GM06990 (cell line): Measurements from ENCODE around the gene VSIG10.

Experiments
- DNase-seq: peaks from one replicate; pipeline ENCODE4 v3.0.0-alpha.2; 2011; ENCODE audit not compliant: insufficient read length; ENCODE audit errors: extremely low read depth
- H3K27me3 ChIP-seq: replicated peaks from 2 replicates; pipeline ENCODE4 v1.6.0; 2011; ENCODE audit warnings: low read length; ENCODE audit not compliant: control insufficient read depth, insufficient read depth
- H3K36me3 ChIP-seq: 2 replicates; pipeline ENCODE4 v1.5.1; 2011; ENCODE audit warnings: low read length; ENCODE audit not compliant: control insufficient read depth, insufficient read depth
- H3K4me3 ChIP-seq: replicated peaks from 2 replicates; pipeline ENCODE4 v1.5.1; 2011; ENCODE audit warnings: low read depth, mild to moderate bottlenecking, control low read depth, low read length
- TF ChIP-seq, protein P1 (sequence below): IDR thresholded peaks from 2 replicates; pipeline ENCODE4 v1.5.1; 2011; ENCODE audit warnings: low read length, control low read depth, mild to moderate bottlenecking, inconsistent platforms; ENCODE audit not compliant: insufficient read depth, poor library complexity, severe bottlenecking

Gene VSIG10

DNA sequence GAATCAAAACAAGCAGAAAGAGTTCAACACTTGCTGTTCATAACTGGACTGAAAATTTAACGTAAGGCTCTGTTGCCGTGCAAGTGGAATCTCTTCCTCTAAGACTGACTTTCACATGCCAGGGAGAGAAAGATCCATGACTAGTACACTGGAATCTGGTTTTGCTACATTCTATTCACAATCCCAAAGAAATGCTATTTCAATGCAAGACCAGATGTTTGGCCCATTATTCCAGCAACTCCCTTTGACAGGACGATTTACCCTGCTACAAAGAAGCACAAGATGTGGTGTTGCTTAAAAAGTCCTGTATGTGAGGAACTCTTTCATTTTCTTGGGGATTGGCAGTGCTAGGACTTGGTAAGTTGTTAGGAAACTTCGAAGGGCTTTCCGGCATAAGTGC, 69.9 kb downstream of the VSIG10 start:
- H3K36me3 ChIP-seq: peaks cover 33% of the 10 kb centered on the region
- DNase-seq: no peak
- TF ChIP-seq, protein P1, sequence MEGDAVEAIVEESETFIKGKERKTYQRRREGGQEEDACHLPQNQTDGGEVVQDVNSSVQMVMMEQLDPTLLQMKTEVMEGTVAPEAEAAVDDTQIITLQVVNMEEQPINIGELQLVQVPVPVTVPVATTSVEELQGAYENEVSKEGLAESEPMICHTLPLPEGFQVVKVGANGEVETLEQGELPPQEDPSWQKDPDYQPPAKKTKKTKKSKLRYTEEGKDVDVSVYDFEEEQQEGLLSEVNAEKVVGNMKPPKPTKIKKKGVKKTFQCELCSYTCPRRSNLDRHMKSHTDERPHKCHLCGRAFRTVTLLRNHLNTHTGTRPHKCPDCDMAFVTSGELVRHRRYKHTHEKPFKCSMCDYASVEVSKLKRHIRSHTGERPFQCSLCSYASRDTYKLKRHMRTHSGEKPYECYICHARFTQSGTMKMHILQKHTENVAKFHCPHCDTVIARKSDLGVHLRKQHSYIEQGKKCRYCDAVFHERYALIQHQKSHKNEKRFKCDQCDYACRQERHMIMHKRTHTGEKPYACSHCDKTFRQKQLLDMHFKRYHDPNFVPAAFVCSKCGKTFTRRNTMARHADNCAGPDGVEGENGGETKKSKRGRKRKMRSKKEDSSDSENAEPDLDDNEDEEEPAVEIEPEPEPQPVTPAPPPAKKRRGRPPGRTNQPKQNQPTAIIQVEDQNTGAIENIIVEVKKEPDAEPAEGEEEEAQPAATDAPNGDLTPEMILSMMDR: no peak
- H3K27me3 ChIP-seq: no peaks in the 10 kb centered on the region
- no peak overlapping the region for H3K4me3 ChIP-seq

DNA sequence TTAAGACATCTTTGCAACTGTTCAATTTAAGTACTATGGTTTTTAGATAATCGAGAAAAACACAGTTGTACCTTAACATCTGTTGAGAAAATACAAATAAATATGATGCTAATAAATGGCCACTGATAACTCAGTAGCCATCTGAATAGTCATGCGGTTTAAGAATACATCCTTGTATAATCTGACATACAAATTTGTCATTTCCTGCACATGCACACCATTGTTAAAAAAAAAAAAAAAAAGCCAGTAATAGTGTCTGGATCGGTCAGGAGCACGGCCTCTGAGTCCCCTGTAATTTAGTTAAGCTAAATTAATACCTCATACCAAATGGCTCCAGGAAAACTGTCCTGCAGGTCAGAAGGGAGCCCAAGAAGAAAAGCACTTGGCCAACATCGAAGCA, 70.5 kb downstream of the VSIG10 start:
- TF ChIP-seq, protein P1: no peak
- Histone ChIP-seq H3K4me3 (no peak overlapping the region), H3K36me3 (peaks cover 33% of the 10 kb centered on the region), H3K27me3 (no peaks in the 10 kb centered on the region)
- DNase-seq: no peak

DNA sequence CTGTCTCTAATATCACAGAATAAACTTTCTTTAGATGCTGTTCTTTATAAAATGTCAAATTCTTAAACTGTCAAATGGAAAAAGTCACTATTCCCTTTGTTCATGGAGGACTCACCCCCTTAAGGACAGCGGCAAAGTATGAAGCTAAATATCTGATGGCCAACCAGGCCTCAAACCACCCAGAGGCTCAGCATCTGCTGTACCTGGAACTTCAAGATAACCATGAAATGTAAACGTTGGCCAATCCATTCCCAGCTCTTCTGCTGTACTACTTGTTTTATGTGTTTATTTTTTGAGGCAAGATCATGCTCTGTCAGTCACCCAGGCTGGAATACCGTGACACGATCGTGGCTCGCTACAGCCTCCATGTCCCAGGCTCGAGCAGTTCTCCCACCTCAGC, 71.6 kb downstream of the VSIG10 start:
- no peak for DNase-seq
- Histone ChIP-seq H3K27me3 (no peaks in the 10 kb centered on the region), H3K36me3 (peaks cover 29% of the 10 kb centered on the region), H3K4me3 (no peak overlapping the region)
- TF ChIP-seq, protein P1: no peak

DNA sequence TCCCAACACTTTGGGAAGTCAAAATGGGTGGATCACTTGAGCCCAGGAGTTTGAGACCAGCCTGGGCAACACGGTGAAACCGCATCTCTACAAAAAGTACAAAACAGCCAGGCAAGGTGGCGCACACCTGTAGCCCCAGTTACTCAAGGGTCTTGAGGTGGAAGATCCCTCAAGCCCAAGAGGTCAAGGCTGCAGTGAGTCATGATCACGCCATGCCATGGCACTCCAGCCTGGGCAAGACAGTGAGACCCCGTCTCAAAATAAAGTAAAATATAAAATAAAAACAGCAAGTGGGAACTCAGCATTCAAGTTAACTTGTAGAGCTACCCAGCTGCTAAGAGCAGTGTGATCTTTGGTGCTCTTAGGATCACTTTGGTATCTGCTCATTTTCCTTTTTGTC, 74.6 kb downstream of the VSIG10 start:
- Histone ChIP-seq H3K36me3 (peaks cover 37% of the 10 kb centered on the region), H3K27me3 (no peaks in the 10 kb centered on the region), H3K4me3 (no peak overlapping the region)
- TF ChIP-seq, protein P1: no peak
- DNase-seq: no peak

DNA sequence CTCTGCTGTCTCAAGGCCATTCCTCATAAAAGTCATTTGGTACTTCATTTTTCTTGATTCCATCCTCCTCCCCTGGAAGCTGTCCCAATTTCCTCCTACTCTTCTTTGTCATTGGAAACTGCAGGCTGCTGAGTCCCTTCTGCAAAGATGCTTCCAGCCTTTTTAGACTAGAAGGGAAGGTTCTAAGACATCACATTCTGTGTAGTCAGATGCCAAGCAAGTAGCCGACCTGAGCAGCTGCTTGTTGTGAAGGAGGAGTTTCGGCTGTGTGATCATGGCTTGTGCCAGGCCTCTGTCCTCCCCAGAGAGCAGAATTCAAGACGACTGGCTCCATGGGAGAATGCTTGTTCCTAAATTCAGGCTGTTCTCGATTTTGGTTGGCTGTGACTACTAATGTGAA, 78.6 kb downstream of the VSIG10 start:
- TF ChIP-seq, protein P1: no peak
- Histone ChIP-seq H3K4me3 (no peak overlapping the region), H3K36me3 (peaks cover 26% of the 10 kb centered on the region)

DNA sequence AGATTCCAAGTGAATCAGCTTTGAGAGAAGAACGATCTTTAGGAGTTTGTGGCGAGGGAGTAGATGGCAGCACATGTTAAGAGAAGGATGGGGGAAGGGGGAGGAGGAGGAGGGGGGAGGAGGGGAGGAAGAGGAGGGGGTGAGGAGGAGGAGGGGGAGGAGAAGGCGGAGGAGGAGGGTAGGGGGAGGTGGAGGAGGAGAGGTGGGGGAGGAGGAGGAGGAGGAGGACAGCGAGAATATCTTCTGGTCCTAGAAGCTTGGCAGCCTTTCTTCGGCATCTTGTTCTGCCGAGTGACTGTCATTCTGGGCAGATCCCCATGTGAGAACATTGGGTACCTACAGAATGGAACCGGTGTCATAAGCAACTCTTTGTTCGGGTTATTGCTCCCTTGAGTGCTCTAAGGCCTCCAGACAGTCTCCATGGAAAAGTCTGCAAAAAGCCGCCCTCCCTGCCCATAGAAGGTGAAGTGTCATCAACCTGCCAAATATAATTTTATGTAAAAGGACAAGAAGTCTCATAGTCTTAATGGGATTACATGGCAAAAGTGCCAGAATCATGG, 80.4 kb downstream of the VSIG10 start:
- DNase-seq: no peak
- H3K36me3 ChIP-seq: peaks cover 24% of the 10 kb centered on the region
- TF ChIP-seq, protein P1: no peak
- no peak overlapping the region for H3K4me3 ChIP-seq
- no peaks in the 10 kb centered on the region for H3K27me3 ChIP-seq

More for the DNA sequence above, 78.6 kb downstream of the VSIG10 start:
- H3K27me3 ChIP-seq: no peaks in the 10 kb centered on the region
- DNase-seq: no peak
